Measurements from ENCODE around the gene MID1IP1. TPM values are rescaled to one million over a fixed set of nuclear protein-coding genes. Genes with fewer than 3 reads are reported as not detected.

The MID1IP1 gene, protein sequence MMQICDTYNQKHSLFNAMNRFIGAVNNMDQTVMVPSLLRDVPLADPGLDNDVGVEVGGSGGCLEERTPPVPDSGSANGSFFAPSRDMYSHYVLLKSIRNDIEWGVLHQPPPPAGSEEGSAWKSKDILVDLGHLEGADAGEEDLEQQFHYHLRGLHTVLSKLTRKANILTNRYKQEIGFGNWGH
- polyA plus RNA-seq (44.1 to 45.4 TPM (median 44.5 TPM) in 3 replicates), polyA minus RNA-seq (12.6 to 18.0 TPM (median 15.5 TPM) in 3 replicates)
- polyA plus RNA-seq (2011; ENCODE audit: low read depth), result 17.9 TPM
- polyA plus RNA-seq (2011; cell fraction: cytosol; rRNA removed), result 27.4 and 50.7 TPM in 2 replicates
- 42.0 and 56.6 TPM in 2 replicates for polyA plus RNA-seq (2011; cell fraction: nucleus; rRNA removed)
- polyA plus RNA-seq (2012; ENCODE audit: low replicate concordance), result 42.3 and 49.5 TPM in 2 replicates
- polyA minus RNA-seq (2011; cell fraction: cytosol; rRNA and poly(A)+ RNA removed), result 81.3 TPM
- polyA minus RNA-seq (2011; cell fraction: nucleus; rRNA and poly(A)+ RNA removed), result 24.9 and 30.6 TPM in 2 replicates

DNA sequence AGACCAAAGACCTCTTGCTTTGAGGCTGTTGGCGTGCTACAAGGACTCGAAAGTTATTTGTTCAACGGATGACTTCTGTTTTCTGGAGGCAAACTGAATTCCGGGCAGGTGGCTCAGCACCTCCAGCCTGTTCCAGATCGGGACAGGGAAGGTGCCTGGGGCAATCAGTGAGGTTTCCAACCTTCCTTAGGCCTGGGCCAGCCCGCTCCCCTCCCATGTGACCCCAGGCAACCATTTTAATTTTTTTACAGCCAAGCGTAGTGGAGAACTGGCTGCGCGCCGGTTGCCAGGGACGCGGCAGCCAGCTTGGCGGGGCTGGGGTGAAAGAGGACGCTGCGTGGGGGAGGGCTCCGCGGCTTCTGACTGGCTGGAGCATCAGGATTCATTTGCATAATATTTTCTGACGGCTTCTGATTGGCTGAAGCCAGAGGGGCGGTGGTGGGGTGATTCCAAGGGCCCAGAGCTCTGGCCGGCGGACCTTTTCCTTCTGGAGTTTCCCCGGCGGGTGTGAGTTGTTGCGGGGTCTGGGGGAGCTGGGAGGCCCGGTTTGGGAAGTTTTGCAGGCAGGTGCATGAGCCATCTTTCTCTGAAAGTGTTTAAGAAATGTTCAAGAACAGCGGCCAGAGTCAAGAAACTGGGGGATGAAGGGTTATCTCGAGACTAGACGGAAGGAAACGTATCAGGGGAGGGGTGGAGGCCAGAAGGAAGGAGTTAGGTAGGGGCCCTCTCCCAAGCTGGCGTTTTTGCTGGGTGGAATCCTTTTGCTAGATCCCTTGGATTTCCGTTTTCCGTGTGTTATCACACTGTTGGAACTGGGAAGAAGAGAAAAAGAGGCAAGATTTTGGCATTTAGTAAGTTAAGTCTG lies at the start of gene MID1IP1:
Gene MID1IP1, plus strand, starts transcription at position 479 of the 865 bp plus-strand sequence. CDS start 3,488 bp downstream, outside the sequence.
- Histone ChIP-seq H3K79me2 (ENCODE audit: control insufficient read depth, insufficient read depth, low read length) (peaks cover 31% of the 10 kb centered on the region), H3K9me1 (ENCODE audit: control insufficient read depth, extremely low read depth, insufficient read depth, low read length) (no peaks in the 10 kb centered on the region), H2AFZ (ENCODE audit: control insufficient read depth, low read length) (peak within 1 kb of the TSS; percentile 27), H3K9ac (ENCODE audit: control insufficient read depth, extremely low read depth, insufficient read depth, low read length) (peak within 1 kb of the TSS; percentile 90), H3K27ac (ENCODE audit: control insufficient read depth, insufficient read depth, low read length) (peak within 1 kb of the TSS; percentile 89), H3K4me3 (ENCODE audit: control insufficient read depth in 2 of 3, extremely low read depth in 1 of 3, insufficient read depth in 2 of 3, low read depth in 1 of 3, low read length in 3 of 3) (peak within 1 kb of the TSS; percentile 46 to 69 (median 66)), H3K9me3 (ENCODE audit: control insufficient read depth, low read depth, low read length) (peaks cover 3% of the 10 kb centered on the region), H3K27me3 (ENCODE audit: control insufficient read depth, extremely low read depth, insufficient read depth, low read length) (no peaks in the 10 kb centered on the region), H3K4me2 (ENCODE audit: control insufficient read depth, extremely low read depth, insufficient read depth, low read depth, low read length) (peak within 1 kb of the TSS; percentile 80), H4K20me1 (ENCODE audit: control insufficient read depth, extremely low read depth, insufficient read depth, low read length) (no peaks in the 10 kb centered on the region), H3K4me1 (ENCODE audit: control insufficient read depth, extremely low read depth, insufficient read depth, low read length) (peaks cover 6% of the 10 kb centered on the region), H3K36me3 (ENCODE audit: control insufficient read depth in 2 of 2, extremely low read depth in 1 of 2, insufficient read depth in 2 of 2, low read length in 2 of 2) (peaks cover 0 to 2% of the 10 kb centered on the region in 2 experiments)
- no peak for FAIRE-seq
- dilution Hi-C loops (cut with MboI; ENCODE audit: extremely low pct_ligation_motif_present, low sequenced_read_pairs), result no loop called here
- TF ChIP-seq, protein P1, sequence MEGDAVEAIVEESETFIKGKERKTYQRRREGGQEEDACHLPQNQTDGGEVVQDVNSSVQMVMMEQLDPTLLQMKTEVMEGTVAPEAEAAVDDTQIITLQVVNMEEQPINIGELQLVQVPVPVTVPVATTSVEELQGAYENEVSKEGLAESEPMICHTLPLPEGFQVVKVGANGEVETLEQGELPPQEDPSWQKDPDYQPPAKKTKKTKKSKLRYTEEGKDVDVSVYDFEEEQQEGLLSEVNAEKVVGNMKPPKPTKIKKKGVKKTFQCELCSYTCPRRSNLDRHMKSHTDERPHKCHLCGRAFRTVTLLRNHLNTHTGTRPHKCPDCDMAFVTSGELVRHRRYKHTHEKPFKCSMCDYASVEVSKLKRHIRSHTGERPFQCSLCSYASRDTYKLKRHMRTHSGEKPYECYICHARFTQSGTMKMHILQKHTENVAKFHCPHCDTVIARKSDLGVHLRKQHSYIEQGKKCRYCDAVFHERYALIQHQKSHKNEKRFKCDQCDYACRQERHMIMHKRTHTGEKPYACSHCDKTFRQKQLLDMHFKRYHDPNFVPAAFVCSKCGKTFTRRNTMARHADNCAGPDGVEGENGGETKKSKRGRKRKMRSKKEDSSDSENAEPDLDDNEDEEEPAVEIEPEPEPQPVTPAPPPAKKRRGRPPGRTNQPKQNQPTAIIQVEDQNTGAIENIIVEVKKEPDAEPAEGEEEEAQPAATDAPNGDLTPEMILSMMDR (optimal IDR thresholded peaks at IDR 0.05 in 1 of 3, IDR thresholded peaks at IDR 0.05 in 1 of 3, conservative IDR thresholded peaks at IDR 0.05 in 1 of 3; ENCODE audit: extremely low read depth in 1 of 3, insufficient read depth in 2 of 3, low read length in 3 of 3), result no peak
- no peak for TF ChIP-seq EZH2 (IDR thresholded peaks at IDR 0.05; ENCODE audit: low read length)
- peak; percentile 76 for DNase-seq (ENCODE audit: low read depth, low spot score)

DNA sequence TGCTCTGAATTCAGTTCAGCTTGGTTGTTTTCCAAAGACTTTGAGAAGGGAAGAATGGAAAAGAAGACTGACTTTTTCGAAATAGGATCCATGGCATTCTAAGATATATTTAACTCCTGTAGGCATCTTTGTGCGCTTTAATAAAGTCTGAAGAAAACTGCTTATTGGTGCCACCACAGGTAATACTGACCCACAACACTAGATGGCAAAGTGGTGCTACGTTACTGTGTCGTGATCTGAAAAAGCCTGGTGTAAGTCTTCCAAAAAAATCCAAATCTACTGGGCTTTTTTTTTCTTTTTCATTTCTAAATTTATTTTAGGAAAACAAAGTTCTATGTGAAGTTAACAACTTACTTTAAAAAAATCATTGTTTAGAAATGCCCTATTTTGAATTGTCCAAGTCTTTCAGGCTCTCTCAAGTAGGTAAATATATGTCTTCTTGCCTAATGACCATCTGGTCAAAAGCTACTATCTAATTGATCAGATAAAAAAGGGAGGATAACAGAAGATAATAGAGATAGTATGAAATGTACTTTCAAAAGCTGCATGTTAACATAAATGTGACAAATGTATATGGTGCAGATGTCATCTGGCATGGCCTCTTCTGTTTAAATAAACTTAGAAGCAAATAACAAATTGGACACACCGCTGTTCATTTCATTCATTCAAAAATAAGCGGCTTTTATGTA lies 47.0 kb upstream of the MID1IP1 start:
- no peak overlapping the region for H3K4me2 ChIP-seq (ENCODE audit: control insufficient read depth, extremely low read depth, insufficient read depth, low read depth, low read length)
- no peak overlapping the region for H3K9ac ChIP-seq (ENCODE audit: control insufficient read depth, extremely low read depth, insufficient read depth, low read length)
- H3K9me3 ChIP-seq (ENCODE audit: control insufficient read depth, low read depth, low read length), result no peaks in the 10 kb centered on the region
- H3K27ac ChIP-seq (ENCODE audit: control insufficient read depth, insufficient read depth, low read length), result no peak overlapping the region
- H3K27me3 ChIP-seq (ENCODE audit: control insufficient read depth, extremely low read depth, insufficient read depth, low read length), result peaks cover 3% of the 10 kb centered on the region
- H2AFZ ChIP-seq (ENCODE audit: control insufficient read depth, low read length), result no peak overlapping the region
- no peak overlapping the region for H3K4me3 ChIP-seq (ENCODE audit: control insufficient read depth in 2 of 3, extremely low read depth in 1 of 3, insufficient read depth in 2 of 3, low read depth in 1 of 3, low read length in 3 of 3)
- H3K36me3 ChIP-seq (ENCODE audit: control insufficient read depth in 2 of 2, extremely low read depth in 1 of 2, insufficient read depth in 2 of 2, low read length in 2 of 2), result no peaks in the 10 kb centered on the region
- no peaks in the 10 kb centered on the region for H4K20me1 ChIP-seq (ENCODE audit: control insufficient read depth, extremely low read depth, insufficient read depth, low read length)
- FAIRE-seq, result peak; percentile 74
- DNase-seq (ENCODE audit: low read depth, low spot score), result peak; percentile 13
- no peak for TF ChIP-seq EZH2 (IDR thresholded peaks at IDR 0.05; ENCODE audit: low read length)
- TF ChIP-seq, protein P1 (optimal IDR thresholded peaks at IDR 0.05 in 1 of 3, IDR thresholded peaks at IDR 0.05 in 1 of 3, conservative IDR thresholded peaks at IDR 0.05 in 1 of 3; ENCODE audit: extremely low read depth in 1 of 3, insufficient read depth in 2 of 3, low read length in 3 of 3), result peak; percentile 54 to 61 (median 59)
- no peaks in the 10 kb centered on the region for H3K4me1 ChIP-seq (ENCODE audit: control insufficient read depth, extremely low read depth, insufficient read depth, low read length)
- no peaks in the 10 kb centered on the region for H3K9me1 ChIP-seq (ENCODE audit: control insufficient read depth, extremely low read depth, insufficient read depth, low read length)
- no peaks in the 10 kb centered on the region for H3K79me2 ChIP-seq (ENCODE audit: control insufficient read depth, insufficient read depth, low read length)
- dilution Hi-C loops (cut with MboI; ENCODE audit: extremely low pct_ligation_motif_present, low sequenced_read_pairs), result no loop called here

All from keratinocyte (primary cell).